HG03558 (cell line): ENCODE measurements around the gene RALGAPA2.

Source experiments
- ATAC-seq: cut with Tn5 transposase; IDR thresholded peaks from one replicate; pipeline ENCODE4 v1.9.1; 2021; ENCODE audit warnings: moderate number of reproducible peaks; ENCODE audit not compliant: unreplicated experiment; ENCODE audit errors: extremely low read depth

RALGAPA2 gene

DNA sequence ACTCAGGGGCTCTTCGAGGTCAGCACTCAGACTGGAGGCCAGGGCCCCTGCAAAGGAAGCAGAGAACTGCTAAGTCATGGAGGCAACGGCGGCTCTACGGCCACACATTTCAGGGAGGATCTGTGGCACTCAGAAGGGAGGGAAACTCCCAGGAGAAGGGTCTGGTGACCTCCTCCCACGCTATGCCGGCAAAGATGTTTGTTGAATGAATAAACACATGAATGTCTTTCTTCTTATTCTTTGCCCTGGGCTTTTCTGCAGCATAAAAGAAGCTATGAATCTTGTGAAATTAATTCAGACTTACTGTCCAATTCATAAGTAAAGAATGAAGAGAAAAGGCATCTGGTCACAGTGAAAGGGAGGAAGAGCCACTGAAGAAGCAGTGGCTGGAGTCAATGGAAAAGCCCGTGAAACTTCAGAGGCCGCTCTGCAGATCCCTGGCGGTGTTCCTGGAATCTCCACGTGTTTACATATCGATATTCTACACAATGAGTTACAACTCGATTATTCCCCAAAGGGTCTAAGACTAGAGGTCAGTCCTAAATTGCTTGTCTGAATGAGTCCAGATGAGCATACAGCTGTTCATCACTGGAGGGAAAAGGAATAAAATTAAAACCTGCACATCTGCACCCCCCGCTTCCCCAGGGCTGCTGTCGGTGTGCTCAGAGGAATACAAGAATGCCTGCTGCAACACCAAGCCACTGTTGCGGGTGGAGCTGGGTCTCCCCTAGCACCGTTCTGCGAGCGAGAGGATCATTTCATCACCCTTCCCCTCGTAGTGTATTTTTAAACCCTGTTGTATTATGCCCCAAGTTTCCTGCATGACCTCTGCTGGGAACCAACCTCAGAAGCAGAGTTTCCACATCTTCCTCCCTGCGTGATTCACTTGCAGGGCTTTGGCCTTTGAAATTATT lies 319.0 kb downstream of the RALGAPA2 start:
- ATAC-seq, result no peak

DNA sequence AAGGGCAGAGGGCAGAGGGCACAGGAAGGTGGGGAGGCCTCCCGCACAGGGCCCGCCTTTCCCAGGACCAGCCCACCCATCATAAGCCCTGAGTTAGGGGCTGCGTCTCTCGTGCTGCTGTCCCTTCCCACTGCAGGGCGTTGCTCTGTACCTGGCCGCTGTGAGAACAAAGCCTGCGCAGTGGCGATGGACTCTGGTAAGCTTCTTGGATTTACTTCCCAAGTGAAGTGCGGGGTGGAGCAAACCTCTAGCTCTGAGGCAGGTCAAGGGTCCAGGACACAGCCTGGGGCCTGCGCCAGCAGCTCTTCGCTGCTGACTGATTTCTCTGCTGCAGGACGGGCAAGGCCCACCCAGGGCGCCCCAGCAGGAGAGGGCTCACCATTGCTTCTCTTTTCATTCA lies 320.7 kb downstream of the RALGAPA2 start:
- ATAC-seq, result no peak

DNA sequence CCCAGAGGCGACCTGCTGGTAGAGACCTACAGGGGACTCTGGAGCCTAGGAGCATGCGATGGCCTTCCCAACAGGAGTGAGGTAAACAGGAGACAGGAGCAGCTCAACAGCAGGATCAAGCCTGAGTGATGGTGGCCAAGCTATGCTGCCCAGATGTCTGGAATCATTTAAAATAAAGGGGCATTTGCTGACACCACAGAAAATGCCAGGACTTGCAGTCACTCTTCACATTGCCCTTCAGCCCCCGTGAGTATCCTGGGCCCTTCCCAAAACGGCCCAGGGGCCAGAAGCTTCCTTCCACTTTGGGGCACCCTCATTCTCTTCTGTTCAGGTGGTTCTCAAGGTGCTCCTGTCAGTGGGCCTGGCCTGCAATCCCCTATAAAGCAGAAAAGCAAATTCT lies 321.3 kb downstream of the RALGAPA2 start:
- no peak for ATAC-seq

DNA sequence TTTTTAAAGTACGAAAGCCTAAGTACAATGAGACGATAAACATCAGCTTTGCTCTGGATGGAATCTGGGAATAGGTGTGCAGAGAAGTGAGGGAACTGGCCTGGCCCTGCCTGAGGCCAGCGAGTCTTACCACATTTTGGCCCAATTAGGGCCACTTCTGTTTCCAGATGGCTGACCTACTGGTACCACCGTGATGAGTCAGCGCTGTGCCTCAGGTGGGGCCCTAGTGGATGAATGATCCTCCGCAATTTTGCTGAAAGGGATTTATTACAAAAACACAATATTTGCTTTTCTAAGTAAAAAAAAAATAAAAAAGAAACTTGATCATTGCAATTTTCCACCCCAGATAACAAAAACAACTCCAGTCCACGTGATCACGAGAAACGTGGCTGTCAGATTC lies 322.1 kb downstream of the RALGAPA2 start:
- ATAC-seq, result no peak

DNA sequence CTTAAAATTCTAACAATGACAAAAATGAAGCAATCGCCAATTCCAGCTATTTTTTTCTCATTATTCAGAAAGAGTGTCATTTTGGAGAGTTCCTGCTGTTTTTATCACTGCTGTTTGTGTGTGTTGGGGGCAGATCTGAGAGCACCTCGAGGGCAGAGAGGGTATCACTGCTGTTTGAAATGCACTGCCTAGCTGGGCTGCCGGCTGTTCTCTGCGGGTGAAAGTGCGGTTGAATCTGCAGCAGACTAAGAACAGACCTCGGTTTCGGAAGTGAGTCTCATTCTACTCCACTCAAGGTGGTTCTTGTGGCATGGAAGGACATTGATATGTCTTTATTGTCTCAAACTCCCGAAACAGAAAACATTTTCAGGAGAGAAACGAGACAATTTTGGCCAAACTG lies 326.3 kb downstream of the RALGAPA2 start:
- ATAC-seq, result no peak

DNA sequence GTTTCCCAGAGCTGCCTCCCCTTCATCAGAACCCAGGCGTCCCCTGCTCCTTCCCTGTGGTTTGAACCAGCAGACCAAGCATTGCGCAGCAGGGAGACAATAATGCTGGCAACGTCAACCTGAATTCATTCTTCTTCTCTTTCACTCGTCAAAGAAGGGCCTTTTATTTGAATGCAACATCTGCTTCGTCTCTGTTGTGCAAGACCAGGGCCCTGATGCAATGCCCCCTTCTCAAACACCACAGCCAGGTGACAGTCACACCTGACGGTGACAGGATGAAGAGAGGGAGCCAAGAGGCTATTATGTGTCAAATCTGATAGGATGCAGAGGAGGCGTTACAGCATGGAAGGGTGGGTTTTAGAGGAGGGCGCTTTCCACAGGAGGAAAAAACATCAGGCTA lies 336.6 kb downstream of the RALGAPA2 start:
- ATAC-seq, result no peak

DNA sequence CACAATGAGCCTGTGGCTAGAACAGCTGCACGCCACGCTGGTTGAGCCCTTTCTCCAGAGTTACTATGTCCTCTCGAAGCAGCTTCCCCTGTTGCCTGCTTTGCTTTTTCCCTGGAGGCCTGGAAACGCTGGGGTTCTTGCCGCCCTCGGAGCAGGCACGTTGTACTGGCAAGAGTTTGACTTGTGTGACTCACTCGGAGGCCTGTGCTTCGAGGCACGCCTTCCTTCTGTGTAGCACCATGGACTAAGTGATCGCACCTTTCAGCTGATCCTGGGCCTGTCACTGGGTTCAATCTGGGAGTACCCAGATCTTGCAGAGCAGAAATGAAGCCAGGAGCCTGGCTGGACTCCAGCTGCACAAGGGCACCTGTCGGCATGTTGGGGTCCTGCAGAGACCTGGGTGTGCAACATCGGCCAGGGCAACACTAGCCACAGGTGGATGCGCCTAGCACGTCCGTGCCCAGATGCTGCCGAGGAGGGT lies 339.3 kb downstream of the RALGAPA2 start:
- no peak for ATAC-seq

DNA sequence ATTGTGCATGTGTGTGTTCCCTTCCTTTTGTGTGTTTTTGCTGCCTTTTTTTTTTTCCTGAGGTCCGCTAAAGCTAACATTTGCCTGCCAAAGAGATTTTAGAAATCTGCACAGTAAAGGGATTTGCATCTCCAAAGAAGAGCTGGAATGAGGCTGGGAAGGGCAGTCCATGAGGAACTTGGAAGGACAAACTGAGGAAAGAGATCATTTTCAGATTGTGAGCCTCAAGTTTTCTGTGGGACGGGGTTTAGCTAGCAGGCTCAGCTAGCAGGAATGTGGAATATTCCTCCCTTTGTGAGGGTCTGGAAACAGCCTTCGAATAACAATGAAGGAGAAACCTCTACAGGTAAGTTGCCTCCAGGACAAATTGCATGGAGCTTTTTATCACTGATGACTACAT lies 340.8 kb downstream of the RALGAPA2 start:
- ATAC-seq, result no peak

DNA sequence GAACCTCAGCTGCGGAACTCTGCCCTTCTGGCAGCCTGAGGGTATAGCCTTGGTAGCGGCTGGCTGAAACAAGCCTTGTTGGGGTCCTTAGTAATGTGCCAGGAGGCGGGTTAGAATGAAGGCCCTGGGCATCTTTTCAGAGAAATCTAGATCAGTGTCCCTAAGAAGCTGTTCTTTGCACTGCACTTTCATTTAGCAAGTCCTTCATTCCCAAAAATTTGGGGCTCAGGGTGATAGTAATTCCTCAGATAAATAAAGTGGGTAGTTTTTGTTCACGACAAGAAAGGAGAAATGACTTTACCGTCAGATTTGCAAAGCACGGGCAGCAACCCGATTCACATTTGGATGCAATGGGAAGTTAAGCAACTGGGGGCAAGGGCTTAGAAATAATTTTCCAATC lies 341.4 kb downstream of the RALGAPA2 start:
- no peak for ATAC-seq

DNA sequence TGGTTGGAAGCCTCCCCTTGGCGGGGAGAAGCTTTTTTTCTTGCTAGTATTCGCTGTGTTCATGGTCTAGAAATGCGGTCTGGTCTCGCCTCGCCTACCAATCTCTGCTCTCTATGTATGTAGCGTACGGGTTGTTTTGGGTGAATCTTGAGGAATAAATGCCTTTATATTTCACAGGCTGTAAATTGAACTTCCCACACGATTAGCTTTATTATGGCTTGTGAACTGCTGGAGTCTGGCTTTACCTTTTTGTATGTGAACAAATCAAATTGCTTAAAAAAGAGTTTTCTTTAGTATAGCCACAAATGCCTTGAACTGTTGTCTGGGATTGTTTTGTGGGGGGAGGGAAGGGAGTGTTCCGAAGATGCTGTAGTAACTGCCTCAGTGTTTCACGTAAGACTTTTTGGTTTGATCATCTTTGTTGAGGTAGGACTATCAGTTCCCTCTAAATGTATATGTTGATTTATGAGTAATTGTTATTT lies 342.3 kb downstream of the RALGAPA2 start:
- ATAC-seq, result no peak

DNA sequence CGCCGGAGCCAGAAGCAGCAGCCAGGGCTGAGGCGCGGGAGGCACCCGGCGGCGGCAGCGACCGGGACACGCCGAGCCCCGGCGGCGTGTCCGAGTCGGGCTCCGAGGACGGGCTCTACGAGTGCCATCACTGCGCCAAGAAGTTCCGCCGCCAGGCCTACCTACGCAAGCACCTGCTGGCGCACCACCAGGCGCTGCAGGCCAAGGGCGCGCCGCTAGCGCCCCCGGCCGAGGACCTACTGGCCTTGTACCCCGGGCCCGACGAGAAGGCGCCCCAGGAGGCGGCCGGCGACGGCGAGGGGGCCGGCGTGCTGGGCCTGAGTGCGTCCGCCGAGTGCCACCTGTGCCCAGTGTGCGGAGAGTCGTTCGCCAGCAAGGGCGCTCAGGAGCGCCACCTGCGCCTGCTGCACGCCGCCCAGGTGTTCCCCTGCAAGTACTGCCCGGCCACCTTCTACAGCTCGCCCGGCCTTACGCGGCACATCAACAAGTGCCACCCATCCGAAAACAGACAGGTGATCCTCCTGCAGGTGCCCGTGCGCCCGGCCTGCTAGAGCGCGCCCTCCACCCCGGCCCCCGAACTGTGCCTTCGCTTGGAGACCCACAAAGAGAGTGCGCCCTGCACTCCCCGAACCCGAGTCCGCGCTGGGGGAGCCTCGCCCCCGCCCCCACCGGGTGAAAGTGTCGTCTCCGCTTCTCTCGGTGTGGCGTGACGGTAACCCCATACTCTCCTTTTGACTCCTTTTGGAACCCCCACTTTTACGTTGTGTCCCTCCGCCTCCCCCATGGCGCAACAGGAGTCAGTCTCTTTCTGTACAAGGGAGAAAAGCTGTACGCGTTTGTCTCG lies 343.0 kb downstream of the RALGAPA2 start:
- ATAC-seq, result no peak

DNA sequence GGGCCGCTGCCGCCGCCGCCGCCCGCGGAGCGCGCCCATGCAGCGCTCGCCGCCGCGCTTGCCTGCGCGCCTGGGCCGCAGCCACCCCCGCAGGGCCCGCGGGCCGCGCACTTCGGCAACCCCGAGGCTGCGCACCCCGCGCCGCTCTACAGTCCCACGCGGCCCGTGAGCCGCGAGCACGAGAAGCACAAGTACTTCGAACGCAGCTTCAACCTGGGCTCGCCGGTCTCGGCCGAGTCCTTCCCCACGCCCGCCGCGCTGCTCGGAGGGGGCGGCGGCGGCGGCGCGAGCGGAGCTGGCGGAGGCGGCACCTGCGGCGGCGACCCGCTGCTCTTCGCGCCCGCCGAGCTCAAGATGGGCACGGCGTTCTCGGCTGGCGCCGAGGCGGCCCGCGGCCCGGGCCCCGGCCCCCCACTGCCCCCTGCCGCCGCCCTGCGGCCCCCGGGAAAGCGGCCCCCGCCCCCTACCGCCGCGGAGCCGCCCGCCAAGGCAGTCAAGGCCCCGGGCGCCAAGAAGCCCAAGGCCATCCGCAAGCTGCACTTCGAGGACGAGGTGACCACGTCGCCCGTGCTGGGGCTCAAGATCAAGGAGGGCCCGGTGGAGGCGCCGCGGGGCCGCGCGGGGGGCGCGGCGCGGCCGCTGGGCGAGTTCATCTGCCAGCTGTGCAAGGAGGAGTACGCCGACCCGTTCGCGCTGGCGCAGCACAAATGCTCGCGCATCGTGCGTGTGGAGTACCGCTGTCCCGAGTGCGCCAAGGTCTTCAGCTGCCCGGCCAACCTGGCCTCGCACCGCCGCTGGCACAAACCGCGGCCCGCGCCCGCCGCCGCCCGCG lies 343.8 kb downstream of the RALGAPA2 start:
- no peak for ATAC-seq

DNA sequence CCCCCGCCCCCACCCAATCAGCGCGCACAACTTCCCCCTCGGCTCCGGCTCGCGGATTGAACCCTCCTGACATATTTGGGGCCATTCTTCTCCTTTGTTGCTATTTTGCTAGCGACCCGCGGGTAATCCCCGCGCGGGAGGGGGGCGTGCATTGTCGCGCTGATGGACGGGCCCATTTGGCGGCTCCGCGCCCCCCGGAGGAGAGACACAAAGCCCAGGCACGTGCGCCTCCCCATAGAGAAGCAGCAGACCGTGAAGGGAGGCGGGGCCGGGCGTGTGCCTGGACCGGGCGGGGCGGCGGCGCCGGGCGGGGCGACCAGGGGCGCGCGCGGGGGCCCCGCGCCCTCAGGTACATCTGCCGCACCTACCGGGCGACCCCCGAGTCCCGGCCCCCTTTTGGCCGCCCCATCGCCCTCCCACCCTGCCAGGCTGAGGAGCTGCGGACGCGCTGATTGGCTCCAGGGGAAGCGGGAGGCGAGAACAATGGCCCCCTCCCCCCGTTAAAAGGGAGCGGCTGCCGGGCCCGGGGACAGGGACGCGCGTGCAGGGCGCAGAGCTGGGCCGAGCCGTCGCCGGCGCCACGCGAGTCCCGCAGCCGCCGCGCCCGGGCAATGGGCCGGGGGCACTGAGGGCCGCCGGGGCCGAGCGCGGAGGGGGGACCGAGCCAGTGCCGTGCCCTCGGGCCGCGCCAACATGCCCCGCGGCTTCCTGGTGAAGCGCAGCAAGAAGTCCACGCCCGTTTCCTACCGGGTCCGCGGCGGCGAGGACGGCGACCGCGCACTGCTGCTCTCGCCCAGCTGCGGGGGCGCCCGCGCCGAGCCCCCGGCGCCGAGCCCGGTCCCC lies 344.6 kb downstream of the RALGAPA2 start, which contains the start of gene INSM1:
INSM1 (plus strand) TSS at position 530 of the 843 bp plus-strand sequence; CDS start at position 694, 164 bp downstream.
- ATAC-seq, result no peak

DNA sequence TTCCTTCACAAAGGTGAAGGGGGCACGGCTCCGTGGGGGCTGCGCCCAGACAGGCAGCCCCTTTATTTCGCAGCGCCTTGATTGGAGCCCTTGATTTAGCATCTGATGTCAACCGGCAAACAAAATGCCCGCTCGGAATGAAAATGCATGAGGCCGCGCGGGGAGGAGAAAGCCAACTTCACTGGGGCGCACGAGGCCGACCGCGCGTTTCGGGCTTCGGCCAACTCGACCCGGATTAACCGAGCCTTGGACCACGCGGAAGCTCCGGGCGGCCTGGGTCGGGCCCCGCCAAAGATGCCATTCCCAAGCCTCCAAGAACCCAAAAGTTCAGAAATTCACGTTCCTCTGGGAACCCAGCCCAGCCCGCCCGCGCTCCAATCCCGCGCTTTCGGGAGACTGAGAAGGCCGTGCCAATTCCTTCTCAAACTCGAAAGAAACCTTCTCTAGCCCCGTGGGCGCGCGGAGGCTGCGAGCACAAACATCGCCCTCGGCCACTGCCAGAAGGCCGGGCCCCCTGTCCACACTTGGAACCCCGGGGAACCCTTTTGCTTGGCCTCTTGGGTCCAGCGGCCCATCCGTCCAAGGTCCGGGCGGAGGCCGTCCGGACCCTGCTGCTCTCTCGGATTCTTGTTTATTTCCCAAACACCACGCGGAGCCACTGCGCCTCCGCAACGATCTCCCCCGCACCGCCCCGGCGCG lies 345.4 kb downstream of the RALGAPA2 start:
- ATAC-seq, result no peak

DNA sequence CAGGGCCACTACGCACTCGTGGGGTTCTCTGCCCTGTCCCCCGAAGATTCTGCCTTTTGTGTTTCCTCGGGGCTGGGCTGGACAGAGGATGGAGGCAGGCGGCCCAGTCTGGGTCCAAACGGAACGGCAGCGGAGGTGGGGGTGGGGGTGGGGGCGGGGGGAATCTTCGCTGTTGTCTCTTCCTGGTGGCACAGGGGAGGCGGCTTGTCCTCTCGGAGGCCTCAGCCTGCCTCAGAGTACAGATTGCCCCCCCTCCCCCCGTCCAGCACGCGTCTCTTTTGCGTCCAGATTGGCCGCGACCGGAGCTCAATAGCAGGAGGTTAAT lies 345.9 kb downstream of the RALGAPA2 start:
- no peak for ATAC-seq

DNA sequence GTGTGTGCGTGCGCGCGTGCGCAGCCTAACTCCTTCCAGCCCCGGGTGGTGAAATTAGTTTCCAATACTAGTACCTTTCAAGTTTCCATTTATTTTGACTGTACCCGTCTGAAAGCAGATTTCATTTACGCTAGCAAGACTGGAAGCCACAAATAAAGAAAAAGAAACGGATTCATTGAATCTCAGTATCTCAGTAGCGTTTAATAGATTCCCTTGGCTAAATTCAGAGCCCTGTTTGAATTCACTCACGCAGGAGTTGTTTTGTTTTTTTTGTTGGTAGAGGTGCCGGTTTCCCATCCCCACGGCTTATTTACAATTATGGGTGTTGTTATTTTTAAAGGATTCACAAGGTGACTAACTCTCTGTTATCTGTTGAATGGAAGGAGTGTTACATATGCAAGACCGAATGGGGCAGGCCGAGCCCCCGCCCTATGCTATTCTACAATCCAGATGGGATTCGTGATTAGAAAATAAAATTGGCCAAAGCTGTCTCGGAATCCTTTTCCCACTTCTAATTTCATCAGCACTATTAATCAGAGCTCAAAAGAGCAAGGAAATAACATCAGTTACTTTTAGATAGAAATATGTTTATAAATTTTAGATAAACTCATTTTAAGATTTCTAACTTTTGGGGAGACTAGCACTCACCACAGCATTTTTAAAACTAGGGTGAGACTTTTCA lies 346.8 kb downstream of the RALGAPA2 start:
- no peak for ATAC-seq

DNA sequence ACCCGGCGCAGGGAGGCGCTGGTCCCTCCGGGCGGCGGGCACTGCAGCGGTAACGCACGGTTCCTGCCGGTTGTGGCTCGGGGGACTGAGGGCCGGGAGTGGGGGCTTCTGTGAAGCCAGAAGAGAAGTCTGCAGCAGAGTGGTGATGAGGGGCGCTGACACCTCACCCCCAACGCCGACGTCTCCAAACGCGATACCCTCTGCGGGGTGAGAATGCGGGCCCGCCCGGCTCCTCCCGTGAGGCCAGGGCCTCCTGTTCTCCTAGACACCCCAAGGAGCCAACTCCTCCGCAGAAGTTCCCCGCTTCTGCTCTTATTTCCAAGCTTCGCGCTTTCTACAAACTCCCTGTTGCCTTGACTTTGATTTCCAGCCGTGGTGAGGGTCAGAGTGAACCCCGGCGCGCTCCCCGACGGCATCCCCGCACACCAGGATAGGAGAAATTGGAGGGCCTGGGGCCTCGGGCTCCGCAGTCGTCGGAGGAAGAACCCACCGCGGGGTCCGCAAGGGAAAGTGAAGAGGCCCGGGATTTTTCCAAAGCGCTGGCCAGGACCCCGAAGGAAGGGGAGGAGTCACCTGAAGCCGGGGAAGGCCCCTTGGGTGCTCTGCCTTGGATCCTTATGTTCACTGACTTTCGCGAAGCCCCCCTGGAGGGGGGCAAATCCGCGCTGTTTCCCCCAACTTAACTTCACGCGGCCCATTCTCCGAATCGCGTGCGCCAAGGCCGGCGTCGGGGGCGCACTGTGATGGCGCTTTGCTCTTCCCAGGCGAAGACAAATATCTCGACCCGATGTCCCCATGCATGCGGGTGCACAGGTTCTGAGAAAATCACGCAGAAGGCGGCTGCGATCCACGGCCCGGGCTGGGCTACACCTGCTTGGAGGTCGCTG lies 347.6 kb downstream of the RALGAPA2 start:
- no peak for ATAC-seq
